ENCODE measurements around the gene ZNF774.

DNA sequence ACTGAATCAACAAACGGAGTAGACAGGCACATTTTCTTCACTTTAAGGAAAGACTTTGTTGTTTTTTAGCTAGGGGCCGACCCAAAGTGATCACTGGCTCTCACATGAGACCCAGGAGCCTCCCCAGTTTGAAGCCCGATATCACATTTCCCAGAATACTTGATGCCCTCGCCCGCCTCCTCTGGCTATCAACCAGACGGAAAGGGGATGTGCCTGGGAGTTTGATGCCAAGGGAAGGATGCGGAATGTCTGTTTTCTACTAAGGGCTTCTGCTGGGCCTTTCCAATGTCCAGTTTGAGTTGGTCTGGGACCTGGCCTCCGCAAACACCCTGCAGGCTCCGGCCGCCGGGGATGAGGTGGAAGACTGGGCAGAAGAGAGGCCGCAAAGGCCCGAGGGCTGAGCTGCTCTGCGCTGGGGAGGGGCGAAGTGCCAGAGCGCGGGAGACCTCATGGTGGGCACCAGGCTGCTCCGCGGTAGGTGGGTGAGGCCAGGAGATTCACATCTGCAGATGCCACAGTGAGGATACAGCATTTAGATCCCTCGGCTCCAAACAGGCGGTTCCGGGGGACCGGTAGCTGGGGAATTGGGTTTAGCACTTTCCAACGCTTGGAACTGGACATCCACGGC, 491 bp upstream of the ZNF774 start:
- no peak for TF ChIP-seq AFF4 (CRISPR knock-in tag; IDR thresholded peaks at IDR 0.05)
- TF ChIP-seq, protein P1, sequence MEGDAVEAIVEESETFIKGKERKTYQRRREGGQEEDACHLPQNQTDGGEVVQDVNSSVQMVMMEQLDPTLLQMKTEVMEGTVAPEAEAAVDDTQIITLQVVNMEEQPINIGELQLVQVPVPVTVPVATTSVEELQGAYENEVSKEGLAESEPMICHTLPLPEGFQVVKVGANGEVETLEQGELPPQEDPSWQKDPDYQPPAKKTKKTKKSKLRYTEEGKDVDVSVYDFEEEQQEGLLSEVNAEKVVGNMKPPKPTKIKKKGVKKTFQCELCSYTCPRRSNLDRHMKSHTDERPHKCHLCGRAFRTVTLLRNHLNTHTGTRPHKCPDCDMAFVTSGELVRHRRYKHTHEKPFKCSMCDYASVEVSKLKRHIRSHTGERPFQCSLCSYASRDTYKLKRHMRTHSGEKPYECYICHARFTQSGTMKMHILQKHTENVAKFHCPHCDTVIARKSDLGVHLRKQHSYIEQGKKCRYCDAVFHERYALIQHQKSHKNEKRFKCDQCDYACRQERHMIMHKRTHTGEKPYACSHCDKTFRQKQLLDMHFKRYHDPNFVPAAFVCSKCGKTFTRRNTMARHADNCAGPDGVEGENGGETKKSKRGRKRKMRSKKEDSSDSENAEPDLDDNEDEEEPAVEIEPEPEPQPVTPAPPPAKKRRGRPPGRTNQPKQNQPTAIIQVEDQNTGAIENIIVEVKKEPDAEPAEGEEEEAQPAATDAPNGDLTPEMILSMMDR (CRISPR knock-in tag; IDR thresholded peaks at IDR 0.05), result no peak
- TF ChIP-seq NR2C2 (CRISPR knock-in tag; IDR thresholded peaks at IDR 0.05; ENCODE audit: borderline replicate concordance), result no peak
- no peak for TF ChIP-seq ZNF792 (CRISPR knock-in tag; IDR thresholded peaks at IDR 0.05)
- TF ChIP-seq EZH2 (conservative IDR thresholded peaks at IDR 0.05; ENCODE audit: low read depth, low read length), result no peak
- no peak for TF ChIP-seq CEBPB (IDR thresholded peaks at IDR 0.05; ENCODE audit: borderline replicate concordance, low read depth, low read length)
- no peak for TF ChIP-seq POLR2A (IDR thresholded peaks at IDR 0.05; ENCODE audit: insufficient read depth in 1 of 2, low read depth in 2 of 2, low read length in 2 of 2)
- no peak for TF ChIP-seq SP1 (IDR thresholded peaks at IDR 0.05)
- TF ChIP-seq SP1 (CRISPR knock-in tag; IDR thresholded peaks at IDR 0.05), result no peak
- no peak for TF ChIP-seq ARNT (IDR thresholded peaks at IDR 0.05)
- no peak for TF ChIP-seq NFYB (CRISPR knock-in tag; IDR thresholded peaks at IDR 0.05)
- TF ChIP-seq NAIF1 (CRISPR knock-in tag; IDR thresholded peaks at IDR 0.05; ENCODE audit: borderline replicate concordance), result no peak
- TF ChIP-seq ZSCAN12 (CRISPR knock-in tag; IDR thresholded peaks at IDR 0.05), result no peak
- TF ChIP-seq ELF4 (CRISPR knock-in tag; IDR thresholded peaks at IDR 0.05; ENCODE audit: borderline replicate concordance), result no peak
- no peak for TF ChIP-seq SETDB1 (CRISPR knock-in tag; IDR thresholded peaks at IDR 0.05; ENCODE audit: borderline replicate concordance)
